ENCODE data around the gene ZNF507.

Gene ZNF507

GRCh38 chr19:32427536-32427935 is 82.1 kb downstream of the ZNF507 start:
- DNase-seq (ENCODE audit: low spot score), result no peak
- H2BK120ac ChIP-seq (ENCODE audit: low read depth, low read length), result no peak overlapping the region
- no CpG with 5 or more reads among the region's 3 CpGs for WGBS, 2 donors (ENCODE audit: extremely low coverage in 2 of 2, insufficient read length in 2 of 2, insufficient replicate concordance in 1 of 2)

GRCh38 chr19:32436692-32437091 is 91.3 kb downstream of the ZNF507 start:
- DNase-seq (ENCODE audit: low spot score), result no peak
- Histone ChIP-seq H2BK12ac (ENCODE audit: low read length) (no peak overlapping the region), H3K9ac (ENCODE audit: low read depth, low read length, poor library complexity) (no peak overlapping the region), H4K8ac (ENCODE audit: low read depth, low read length) (no peak overlapping the region), H3K9me3 (replicated peaks in 1 of 2; ENCODE audit: control insufficient read depth in 2 of 2, insufficient read depth in 1 of 2, low read depth in 1 of 2, low read length in 2 of 2) (no peaks in the 10 kb centered on the region), H3K4ac (ENCODE audit: low read length) (no peak overlapping the region), H3K23ac (ENCODE audit: low read depth, low read length, poor library complexity) (no peak overlapping the region), H2BK15ac (ENCODE audit: low read length) (no peak overlapping the region), H3K27me3 (ENCODE audit: control insufficient read depth in 3 of 3, insufficient read depth in 3 of 3, low read depth in 1 of 3, low read length in 3 of 3) (no peaks in the 10 kb centered on the region), H3K79me1 (ENCODE audit: low read depth, low read length) (peaks cover 2% of the 10 kb centered on the region), H3K36me3 (replicated peaks in 1 of 2; ENCODE audit: control insufficient read depth in 2 of 2, insufficient read depth in 2 of 2, low read length in 2 of 2) (peaks cover 6 to 93% of the 10 kb centered on the region in 2 donors), H3K27ac (replicated peaks; ENCODE audit: low read length) (no peak overlapping the region), H2BK5ac (ENCODE audit: low read length) (no peak overlapping the region), H2BK120ac (ENCODE audit: low read depth, low read length) (no peak overlapping the region), H2AFZ (ENCODE audit: low read length) (no peak overlapping the region), H3K4me3 (ENCODE audit: low read length in 2 of 2) (no peak overlapping the region), H3K4me2 (ENCODE audit: insufficient read depth, low read length, poor library complexity, severe bottlenecking) (no peak overlapping the region), H3K4me1 (ENCODE audit: control insufficient read depth in 2 of 2, insufficient read depth in 1 of 2, low read depth in 1 of 2, low read length in 2 of 2) (no peaks in the 10 kb centered on the region), H4K91ac (ENCODE audit: low read depth, low read length, poor library complexity) (no peak overlapping the region), H3K14ac (ENCODE audit: low read length) (no peak overlapping the region), H3K18ac (ENCODE audit: low read length) (no peak overlapping the region), H2AK5ac (ENCODE audit: low read depth, low read length) (no peak overlapping the region)
- no CpG with 5 or more reads among the region's 6 CpGs for WGBS, 2 donors (ENCODE audit: extremely low coverage in 2 of 2, insufficient read length in 2 of 2, insufficient replicate concordance in 1 of 2)

More at GRCh38 chr19:32427536-32427935, 82.1 kb downstream of the ZNF507 start:
- Histone ChIP-seq H3K9me3 (replicated peaks in 1 of 2; ENCODE audit: control insufficient read depth in 2 of 2, insufficient read depth in 1 of 2, low read depth in 1 of 2, low read length in 2 of 2) (no peaks in the 10 kb centered on the region), H2BK5ac (ENCODE audit: low read length) (no peak overlapping the region), H2BK12ac (ENCODE audit: low read length) (no peak overlapping the region), H3K4me3 (ENCODE audit: low read length in 2 of 2) (no peak overlapping the region), H3K23ac (ENCODE audit: low read depth, low read length, poor library complexity) (no peak overlapping the region), H2AK5ac (ENCODE audit: low read depth, low read length) (no peak overlapping the region), H3K36me3 (replicated peaks in 1 of 2; ENCODE audit: control insufficient read depth in 2 of 2, insufficient read depth in 2 of 2, low read length in 2 of 2) (peaks cover 0 to 84% of the 10 kb centered on the region in 2 donors), H3K18ac (ENCODE audit: low read length) (no peak overlapping the region), H2AFZ (ENCODE audit: low read length) (no peak overlapping the region), H2BK15ac (ENCODE audit: low read length) (no peak overlapping the region), H4K91ac (ENCODE audit: low read depth, low read length, poor library complexity) (no peak overlapping the region), H3K4ac (ENCODE audit: low read length) (no peak overlapping the region), H3K4me1 (ENCODE audit: control insufficient read depth in 2 of 2, insufficient read depth in 1 of 2, low read depth in 1 of 2, low read length in 2 of 2) (no peaks in the 10 kb centered on the region), H3K27ac (replicated peaks; ENCODE audit: low read length) (no peak overlapping the region), H3K27me3 (ENCODE audit: control insufficient read depth in 3 of 3, insufficient read depth in 3 of 3, low read depth in 1 of 3, low read length in 3 of 3) (no peaks in the 10 kb centered on the region), H3K14ac (ENCODE audit: low read length) (no peak overlapping the region), H3K79me1 (ENCODE audit: low read depth, low read length) (no peaks in the 10 kb centered on the region), H3K9ac (ENCODE audit: low read depth, low read length, poor library complexity) (no peak overlapping the region), H4K8ac (ENCODE audit: low read depth, low read length) (no peak overlapping the region), H3K4me2 (ENCODE audit: insufficient read depth, low read length, poor library complexity, severe bottlenecking) (no peak overlapping the region)

GRCh38 chr19:32437096-32437495 is 91.7 kb downstream of the ZNF507 start:
- Histone ChIP-seq H3K18ac (ENCODE audit: low read length) (no peak overlapping the region), H3K23ac (ENCODE audit: low read depth, low read length, poor library complexity) (no peak overlapping the region), H3K14ac (ENCODE audit: low read length) (no peak overlapping the region), H3K27ac (replicated peaks; ENCODE audit: low read length) (no peak overlapping the region), H4K8ac (ENCODE audit: low read depth, low read length) (no peak overlapping the region), H3K9me3 (replicated peaks in 1 of 2; ENCODE audit: control insufficient read depth in 2 of 2, insufficient read depth in 1 of 2, low read depth in 1 of 2, low read length in 2 of 2) (no peaks in the 10 kb centered on the region), H3K4me3 (ENCODE audit: low read length in 2 of 2) (no peak overlapping the region), H3K9ac (ENCODE audit: low read depth, low read length, poor library complexity) (no peak overlapping the region), H3K4me2 (ENCODE audit: insufficient read depth, low read length, poor library complexity, severe bottlenecking) (no peak overlapping the region), H4K91ac (ENCODE audit: low read depth, low read length, poor library complexity) (no peak overlapping the region), H2BK5ac (ENCODE audit: low read length) (no peak overlapping the region), H3K36me3 (replicated peaks in 1 of 2; ENCODE audit: control insufficient read depth in 2 of 2, insufficient read depth in 2 of 2, low read length in 2 of 2) (peaks cover 6 to 93% of the 10 kb centered on the region in 2 donors), H2AFZ (ENCODE audit: low read length) (no peak overlapping the region), H2AK5ac (ENCODE audit: low read depth, low read length) (no peak overlapping the region), H3K4me1 (ENCODE audit: control insufficient read depth in 2 of 2, insufficient read depth in 1 of 2, low read depth in 1 of 2, low read length in 2 of 2) (no peaks in the 10 kb centered on the region), H2BK120ac (ENCODE audit: low read depth, low read length) (no peak overlapping the region), H3K27me3 (ENCODE audit: control insufficient read depth in 3 of 3, insufficient read depth in 3 of 3, low read depth in 1 of 3, low read length in 3 of 3) (no peaks in the 10 kb centered on the region), H2BK12ac (ENCODE audit: low read length) (no peak overlapping the region), H2BK15ac (ENCODE audit: low read length) (no peak overlapping the region), H3K79me1 (ENCODE audit: low read depth, low read length) (peaks cover 2% of the 10 kb centered on the region), H3K4ac (ENCODE audit: low read length) (no peak overlapping the region)
- WGBS, 2 donors (ENCODE audit: extremely low coverage in 2 of 2, insufficient read length in 2 of 2, insufficient replicate concordance in 1 of 2), result no CpG with 5 or more reads among the region's 1 CpG
- DNase-seq (ENCODE audit: low spot score), result no peak

Data from neuronal stem cell (in vitro differentiated cells).